A549 (cell line): Measurements from ENCODE around the gene UGT1A9. TPM values are rescaled to one million over a fixed set of nuclear protein-coding genes. Genes with fewer than 3 reads are reported as not detected.
A peak's percentile ranks its signal among the peaks of the same experiment; 100 is the strongest.

ENCODE experiments used
- ATAC-seq, 2 experiments: fragments of 200-7000 bp in 1 of 2; fragments of >200 bp in 1 of 2; cut with Nextera tagmentation in 1 of 2; cut with Tn5 transposase in 1 of 2; 3 replicates each; pipeline versions ENCODE4 v1.8.0 to v1.9.1; 2018 to 2020; ENCODE audit warnings: mild to moderate bottlenecking in 1 of 2, moderate library complexity in 1 of 2
- CTCF ChIA-PET: fragments of 300-600 bp; sonication (Branson Sonifier 250); formaldehyde crosslinking; extraction: SDS; loops from one replicate; lab custom pipeline; 2021; ENCODE audit warnings: antibody characterized with exemption, inconsistent platforms; lab: Yijun Ruan, JAX
- POLR2A ChIA-PET: fragments of 350-600 bp; formaldehyde crosslinking; extraction: SDS; loops from one replicate; lab custom pipeline; 2021; ENCODE audit warnings: antibody characterized with exemption, inconsistent platforms; lab: Yijun Ruan, JAX
- DNase-seq, 2 experiments: peaks; one replicate each; pipeline versions ENCODE4 v3.0.0 to v3.0.0-alpha.2; 2011 to 2016; ENCODE audit warnings: low read depth in 1 of 2, low spot score in 1 of 2
- FAIRE-seq: peaks from 2 replicates; lab custom pipeline; 2011; peaks lifted over from hg19 to GRCh38; lab: Jason Lieb, UNC
- H3K27ac ChIP-seq, 2 experiments: fragments of >200 bp; sonication (Bioruptor Twin); formaldehyde crosslinking; 3 replicates each; pipeline ENCODE4 v1.5.1; 2016 to 2017
- H3K4me1 ChIP-seq: fragments of >200 bp; sonication (Bioruptor Twin); formaldehyde crosslinking; 3 replicates; pipeline ENCODE4 v1.6.1; 2016
- H3K4me2 ChIP-seq: fragments of >200 bp; sonication (Bioruptor Twin); formaldehyde crosslinking; 3 replicates; pipeline ENCODE4 v1.6.1; 2016
- H3K4me3 ChIP-seq: fragments of >200 bp; sonication (Bioruptor Twin); formaldehyde crosslinking; 3 replicates; pipeline ENCODE4 v1.5.1; 2016
- H3K9me3 ChIP-seq: fragments of >200 bp; sonication (Bioruptor Twin); formaldehyde crosslinking; 3 replicates; pipeline ENCODE4 v1.6.1; 2016
- BCL3 ChIP-seq: fragments of >200 bp; sonication (Bioruptor Twin); formaldehyde crosslinking; IDR thresholded peaks from 3 replicates; pipeline ENCODE4 v1.6.1; 2016
- CBX2 ChIP-seq: fragments of 200-600 bp; sonication (generic); IDR thresholded peaks from 2 replicates; pipeline ENCODE4 v1.6.1; 2016; ENCODE audit warnings: low read depth, mild to moderate bottlenecking, borderline replicate concordance
- CBX8 ChIP-seq: fragments of 200-600 bp; sonication (generic); IDR thresholded peaks from 2 replicates; pipeline ENCODE4 v1.6.1; 2016
- EHF ChIP-seq: fragments of 250-450 bp; sonication (Bioruptor Pico); IDR thresholded peaks from 2 replicates; pipeline ENCODE4 v1.5.0; 2020; ENCODE audit warnings: mild to moderate bottlenecking
- EP300 ChIP-seq, 2 experiments: fragments of >200 bp; sonication (Bioruptor Twin); formaldehyde crosslinking; IDR thresholded peaks; 2 replicates in 1 of 2; 3 replicates in 1 of 2; pipeline ENCODE4 v1.6.1; 2016 to 2017
- ESRRA ChIP-seq: fragments of 150-350 bp; IDR thresholded peaks from 2 replicates; pipeline ENCODE4 v1.6.1; 2014; ENCODE audit warnings: mild to moderate bottlenecking, low read length, borderline replicate concordance
- FOSL2 ChIP-seq, 2 experiments: fragments of 450-650 bp in 1 of 2; fragments of >200 bp in 1 of 2; sonication (Bioruptor Twin) in 1 of 2; formaldehyde crosslinking; IDR thresholded peaks; 2 replicates each; pipeline versions ENCODE4 v1.5.0 to v1.6.1; 2016 to 2020; ENCODE audit warnings: mild to moderate bottlenecking in 1 of 2, moderate library complexity in 1 of 2
- GATA3 ChIP-seq: IDR thresholded peaks from 2 replicates; pipeline ENCODE4 v1.6.1; 2012; ENCODE audit warnings: borderline replicate concordance
- HDAC2 ChIP-seq: fragments of 200-600 bp; sonication (generic); IDR thresholded peaks from 2 replicates; pipeline ENCODE4 v1.6.1; 2016
- HEYL ChIP-seq: fragments of 250-450 bp; sonication (Bioruptor Pico); IDR thresholded peaks from 2 replicates; pipeline ENCODE4 v1.8.0; 2021; ENCODE audit warnings: mild to moderate bottlenecking, moderate library complexity
- HMGXB4 ChIP-seq: fragments of 250-450 bp; sonication (Bioruptor Pico); IDR thresholded peaks from 2 replicates; pipeline ENCODE4 v1.5.0; 2021; ENCODE audit warnings: mild to moderate bottlenecking, moderate library complexity, borderline replicate concordance
- JUN ChIP-seq, 2 experiments: fragments of >200 bp; sonication (Bioruptor Twin); formaldehyde crosslinking; IDR thresholded peaks; 2 replicates in 1 of 2; 3 replicates in 1 of 2; pipeline ENCODE4 v1.6.1; 2016 to 2017
- KDM1A ChIP-seq: fragments of 200-600 bp; sonication (generic); IDR thresholded peaks from 2 replicates; pipeline ENCODE4 v1.6.1; 2016; ENCODE audit warnings: low read depth, mild to moderate bottlenecking
- MAFK ChIP-seq: fragments of 450-650 bp; IDR thresholded peaks from 2 replicates; pipeline ENCODE4 v1.6.1; 2014; ENCODE audit not compliant: partially characterized antibody
- NFE2L2 ChIP-seq: fragments of 150-350 bp; conservative IDR thresholded peaks from 2 replicates; pipeline ENCODE4 v1.6.1; 2014; ENCODE audit warnings: low read length
- PBX3 ChIP-seq: IDR thresholded peaks from 2 replicates; pipeline ENCODE4 v1.6.1; 2012
- PHF8 ChIP-seq: fragments of 200-600 bp; sonication (generic); IDR thresholded peaks from 2 replicates; pipeline ENCODE4 v1.6.1; 2016; ENCODE audit warnings: low read depth, mild to moderate bottlenecking, antibody characterized with exemption, moderate library complexity, borderline replicate concordance
- POLR2A ChIP-seq: IDR thresholded peaks from 2 replicates; pipeline ENCODE4 v1.6.1; 2012; ENCODE audit warnings: mild to moderate bottlenecking, low read length
- RAD21 ChIP-seq, 2 experiments: fragments of >200 bp in 1 of 2; sonication (Bioruptor Twin) in 1 of 2; formaldehyde crosslinking in 1 of 2; IDR thresholded peaks in 1 of 2; conservative IDR thresholded peaks in 1 of 2; 2 replicates in 1 of 2; 3 replicates in 1 of 2; pipeline ENCODE4 v1.6.1; 2012 to 2018; ENCODE audit warnings: inconsistent platforms in 1 of 2
- RARB ChIP-seq: fragments of 250-450 bp; sonication (Bioruptor Pico); IDR thresholded peaks from 2 replicates; pipeline ENCODE4 v1.8.0; 2021; ENCODE audit warnings: mild to moderate bottlenecking, moderate library complexity
- RCOR1 ChIP-seq: fragments of 150-350 bp; IDR thresholded peaks from 2 replicates; pipeline ENCODE4 v1.6.1; 2014; ENCODE audit warnings: antibody characterized with exemption, low read length, low read depth
- RFX5 ChIP-seq: fragments of 450-650 bp; IDR thresholded peaks from 2 replicates; pipeline ENCODE4 v1.7.1; 2014; ENCODE audit warnings: antibody characterized with exemption, mild to moderate bottlenecking, moderate library complexity
- RNF2 ChIP-seq: fragments of 200-600 bp; sonication (generic); IDR thresholded peaks from 2 replicates; pipeline ENCODE4 v1.6.1; 2016; ENCODE audit warnings: low read depth, mild to moderate bottlenecking, antibody characterized with exemption, moderate library complexity, borderline replicate concordance
- ZC3H11A ChIP-seq: fragments of 450-650 bp; IDR thresholded peaks from 2 replicates; pipeline ENCODE4 v1.6.1; 2014; ENCODE audit warnings: antibody characterized with exemption, mild to moderate bottlenecking
- ZFP36 ChIP-seq: fragments of 450-650 bp; IDR thresholded peaks from 2 replicates; pipeline ENCODE4 v1.6.1; 2014; ENCODE audit warnings: borderline replicate concordance; ENCODE audit not compliant: partially characterized antibody
- ZNF302 ChIP-seq: fragments of 250-450 bp; sonication (Bioruptor Pico); IDR thresholded peaks from 2 replicates; pipeline ENCODE4 v1.9.0; 2021; ENCODE audit warnings: inconsistent platforms, mild to moderate bottlenecking, moderate library complexity
- ZSCAN20 ChIP-seq: fragments of 250-450 bp; sonication (Bioruptor Pico); IDR thresholded peaks from 2 replicates; pipeline ENCODE4 v1.8.0; 2022; ENCODE audit warnings: mild to moderate bottlenecking, moderate library complexity
- WGBS: methylation state at CpG from one replicate; pipeline ENCODE4 v1.1.6; 2017; ENCODE audit errors: missing lambda C conversion rate; 5-methylcytosine and 5-hydroxymethylcytosine counted together
- polyA plus RNA-seq, 4 experiments: library from polyadenylated mRNA; depleted of rRNA in 3 of 4; stranded (reverse); fragments of >200 nt; fragmentation: RNase III in 1 of 4; extraction: RNeasy Plus Mini Kit Qiagen cat#74134 plus additional on column Dnase treatment in 1 of 4; gene quantifications; 2 replicates in 3 of 4; 3 replicates in 1 of 4; pipeline ENCODE4 v1.2.3, GENCODE V29; 2011 to 2017
- TF ChIP-seq, protein P1 (sequence below): fragments of 450-650 bp; IDR thresholded peaks from 2 replicates; pipeline ENCODE4 v1.6.1; 2014; ENCODE audit warnings: antibody characterized with exemption
- TF ChIP-seq, protein P2 (sequence below): fragments of 250-450 bp; sonication (Bioruptor Pico); IDR thresholded peaks from 2 replicates; pipeline ENCODE4 v1.5.0; 2020; ENCODE audit warnings: low read depth, mild to moderate bottlenecking, moderate library complexity
- TF ChIP-seq, protein P3 (sequence below): fragments of >200 bp; sonication (Bioruptor Twin); formaldehyde crosslinking; IDR thresholded peaks from 2 replicates; pipeline ENCODE4 v1.6.1; 2016
- TF ChIP-seq, protein P4 (sequence below): fragments of 200-600 bp; sonication (generic); IDR thresholded peaks from 2 replicates; pipeline ENCODE4 v1.6.1; 2016; ENCODE audit warnings: antibody characterized with exemption, mild to moderate bottlenecking, moderate library complexity

The UGT1A9 gene
- polyA plus RNA-seq, 2 of the 4 experiments (the other 2 are of a cell fraction) = 11.0 to 13.1 TPM

DNA sequence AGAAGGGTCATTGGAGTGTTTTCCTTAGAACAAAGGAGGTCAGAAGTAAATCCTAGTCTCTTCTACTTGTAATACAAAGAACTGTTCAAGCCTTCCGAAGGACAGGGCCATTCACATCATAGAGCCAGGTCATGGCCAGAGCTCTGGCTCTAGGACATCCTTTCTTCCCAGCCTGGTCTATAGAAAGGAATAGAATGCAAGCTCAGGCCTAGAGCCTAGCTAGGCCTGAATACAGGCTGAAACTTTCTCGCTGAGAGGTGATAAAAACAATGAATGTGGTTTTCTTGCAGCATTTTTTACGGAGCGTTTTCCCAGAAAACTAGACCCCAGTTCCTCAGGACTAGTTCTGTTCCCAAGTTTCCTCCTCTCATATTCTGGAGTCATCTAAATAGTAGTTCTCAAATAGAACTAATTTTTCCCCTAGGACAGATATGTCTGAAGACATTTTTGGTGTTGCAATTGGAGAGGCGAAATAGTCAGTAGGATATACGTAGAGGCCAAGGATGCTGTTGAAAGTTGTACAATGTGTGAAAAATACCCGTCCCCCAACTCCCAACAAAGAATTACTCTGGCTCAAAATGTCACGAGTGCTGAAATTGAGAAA is 27.8 kb downstream of the UGT1A9 start:
- ATAC-seq = peak; percentile 85
- ChIA-PET CTCF (interaction anchor here (1.0 to 2.6 kb wide), 6 partner anchors 12 to 251 kb away, joined by 3 to 11 read pairs (median 4); no protein-coding TSS in a partner anchor), POLR2A (interaction anchor here (0.5 to 1.9 kb wide), 6 partner anchors 133 to 213 kb away, joined by 3 to 13 read pairs (median 8); partner anchors contain the start of gene USP40)
- Histone ChIP-seq H3K4me3 (no peak overlapping the region), H3K4me2 (peak overlapping the region; percentile 52), H3K9me3 (peaks cover 54% of the 10 kb centered on the region), H3K4me1 (peaks cover 34% of the 10 kb centered on the region), H3K27ac (peak overlapping the region; percentile 99 to 100)
- FAIRE-seq = no peak
- WGBS = 5% methylated on average over 8 of the region's 8 CpGs
- no peak for DNase-seq
- TF ChIP-seq ZNF302 (CRISPR knock-in tag) (no peak), NFE2L2 (no peak), HMGXB4 (0 out of 2 replicates have a peak, but pooled peaks have one; percentile 79), ESRRA (no peak), GATA3 (no peak), CBX2 (no peak), RNF2 (no peak), ZC3H11A (no peak), JUN (IDR thresholded peaks at IDR 0.05) (no peak; a peak in 1 of 5 replicates), EHF (CRISPR knock-in tag) (peak; percentile 65), RCOR1 (no peak), FOSL2 (IDR thresholded peaks at IDR 0.05) (no peak), FOSL2 (CRISPR knock-in tag; IDR thresholded peaks at IDR 0.05) (no peak; the same call in 1 of the 2 replicates), BCL3 (no peak), ZSCAN20 (CRISPR knock-in tag) (peak; percentile 87), CBX8 (no peak), KDM1A (no peak), HDAC2 (no peak), MAFK (no peak), RFX5 (no peak), ZFP36 (no peak), RARB (CRISPR knock-in tag) (peak; percentile 70; the same call in 1 of the 2 replicates), RAD21 (conservative IDR thresholded peaks at IDR 0.05 in 1 of 2, IDR thresholded peaks at IDR 0.05 in 1 of 2) (no peak), PHF8 (no peak), EP300 (IDR thresholded peaks at IDR 0.05) (no peak), PBX3 (no peak), HEYL (peak; percentile 20; the same call in 1 of the 2 replicates), POLR2A (no peak)
- TF ChIP-seq, protein P1, sequence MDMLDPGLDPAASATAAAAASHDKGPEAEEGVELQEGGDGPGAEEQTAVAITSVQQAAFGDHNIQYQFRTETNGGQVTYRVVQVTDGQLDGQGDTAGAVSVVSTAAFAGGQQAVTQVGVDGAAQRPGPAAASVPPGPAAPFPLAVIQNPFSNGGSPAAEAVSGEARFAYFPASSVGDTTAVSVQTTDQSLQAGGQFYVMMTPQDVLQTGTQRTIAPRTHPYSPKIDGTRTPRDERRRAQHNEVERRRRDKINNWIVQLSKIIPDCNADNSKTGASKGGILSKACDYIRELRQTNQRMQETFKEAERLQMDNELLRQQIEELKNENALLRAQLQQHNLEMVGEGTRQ = no peak
- TF ChIP-seq, protein P2, sequence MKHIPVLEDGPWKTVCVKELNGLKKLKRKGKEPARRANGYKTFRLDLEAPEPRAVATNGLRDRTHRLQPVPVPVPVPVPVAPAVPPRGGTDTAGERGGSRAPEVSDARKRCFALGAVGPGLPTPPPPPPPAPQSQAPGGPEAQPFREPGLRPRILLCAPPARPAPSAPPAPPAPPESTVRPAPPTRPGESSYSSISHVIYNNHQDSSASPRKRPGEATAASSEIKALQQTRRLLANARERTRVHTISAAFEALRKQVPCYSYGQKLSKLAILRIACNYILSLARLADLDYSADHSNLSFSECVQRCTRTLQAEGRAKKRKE (CRISPR knock-in tag) = peak; percentile 86
- TF ChIP-seq, protein P3, sequence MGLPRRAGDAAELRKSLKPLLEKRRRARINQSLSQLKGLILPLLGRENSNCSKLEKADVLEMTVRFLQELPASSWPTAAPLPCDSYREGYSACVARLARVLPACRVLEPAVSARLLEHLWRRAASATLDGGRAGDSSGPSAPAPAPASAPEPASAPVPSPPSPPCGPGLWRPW = no peak; the same call in 1 of the 2 replicates
- TF ChIP-seq, protein P4, sequence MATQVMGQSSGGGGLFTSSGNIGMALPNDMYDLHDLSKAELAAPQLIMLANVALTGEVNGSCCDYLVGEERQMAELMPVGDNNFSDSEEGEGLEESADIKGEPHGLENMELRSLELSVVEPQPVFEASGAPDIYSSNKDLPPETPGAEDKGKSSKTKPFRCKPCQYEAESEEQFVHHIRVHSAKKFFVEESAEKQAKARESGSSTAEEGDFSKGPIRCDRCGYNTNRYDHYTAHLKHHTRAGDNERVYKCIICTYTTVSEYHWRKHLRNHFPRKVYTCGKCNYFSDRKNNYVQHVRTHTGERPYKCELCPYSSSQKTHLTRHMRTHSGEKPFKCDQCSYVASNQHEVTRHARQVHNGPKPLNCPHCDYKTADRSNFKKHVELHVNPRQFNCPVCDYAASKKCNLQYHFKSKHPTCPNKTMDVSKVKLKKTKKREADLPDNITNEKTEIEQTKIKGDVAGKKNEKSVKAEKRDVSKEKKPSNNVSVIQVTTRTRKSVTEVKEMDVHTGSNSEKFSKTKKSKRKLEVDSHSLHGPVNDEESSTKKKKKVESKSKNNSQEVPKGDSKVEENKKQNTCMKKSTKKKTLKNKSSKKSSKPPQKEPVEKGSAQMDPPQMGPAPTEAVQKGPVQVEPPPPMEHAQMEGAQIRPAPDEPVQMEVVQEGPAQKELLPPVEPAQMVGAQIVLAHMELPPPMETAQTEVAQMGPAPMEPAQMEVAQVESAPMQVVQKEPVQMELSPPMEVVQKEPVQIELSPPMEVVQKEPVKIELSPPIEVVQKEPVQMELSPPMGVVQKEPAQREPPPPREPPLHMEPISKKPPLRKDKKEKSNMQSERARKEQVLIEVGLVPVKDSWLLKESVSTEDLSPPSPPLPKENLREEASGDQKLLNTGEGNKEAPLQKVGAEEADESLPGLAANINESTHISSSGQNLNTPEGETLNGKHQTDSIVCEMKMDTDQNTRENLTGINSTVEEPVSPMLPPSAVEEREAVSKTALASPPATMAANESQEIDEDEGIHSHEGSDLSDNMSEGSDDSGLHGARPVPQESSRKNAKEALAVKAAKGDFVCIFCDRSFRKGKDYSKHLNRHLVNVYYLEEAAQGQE = no peak
